ENCODE data around the gene KLHDC8A. TPM values are rescaled to one million over a fixed set of nuclear protein-coding genes. Genes with fewer than 3 reads are reported as not detected.

KLHDC8A gene
- total and polyA plus RNA-seq, 2 of the 4 experiments (the other 2 are of a cell fraction) = not detected

DNA sequence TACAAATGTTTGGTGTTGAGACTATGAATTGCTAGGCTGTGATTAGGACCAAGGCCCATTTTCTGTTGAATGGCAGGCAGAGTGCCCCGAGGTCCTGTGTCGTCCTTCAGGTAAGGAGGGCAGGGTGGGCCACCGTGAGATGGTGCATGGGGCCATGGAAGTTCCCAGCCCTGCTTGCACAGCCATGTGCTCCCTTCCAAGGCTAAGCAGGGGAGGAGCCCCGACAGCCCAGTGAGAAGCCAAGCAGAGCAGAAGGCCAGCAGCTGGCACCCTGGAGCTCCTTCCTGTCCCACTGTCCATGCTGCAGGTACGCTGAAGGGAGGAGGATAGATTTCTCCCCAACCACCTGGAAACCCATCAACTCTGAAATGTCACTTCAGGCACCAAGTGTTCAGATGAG lies 27.0 kb downstream of the KLHDC8A start:
- Histone ChIP-seq H2BK20ac (ENCODE audit: low read depth, low read length) (no peak overlapping the region), H2BK5ac (ENCODE audit: low read depth, low read length, poor library complexity, severe bottlenecking) (no peak overlapping the region), H2AFZ (replicated peaks; ENCODE audit: low read length, poor library complexity) (no peak overlapping the region), H3K79me1 (ENCODE audit: low read depth in 1 of 2, low read length in 2 of 2) (peaks cover 0 to 7% of the 10 kb centered on the region in 2 experiments; a peak in 1 of 4 replicates), H3K4me3 (ENCODE audit: insufficient read depth, low read depth, low read length) (no peak overlapping the region), H3K56ac (ENCODE audit: extremely low read depth, insufficient read depth, low read length) (no peak overlapping the region), H3K9me1 (ENCODE audit: insufficient read depth, low read length) (peaks cover 9% of the 10 kb centered on the region), H3K23ac (ENCODE audit: low read depth, low read length) (no peak overlapping the region), H2BK120ac (ENCODE audit: low read depth, low read length) (no peak overlapping the region), H3K27ac (ENCODE audit: insufficient read depth, low read length) (no peak overlapping the region), H2AK9ac (replicated peaks; ENCODE audit: low read depth, low read length, poor library complexity) (no peak overlapping the region), H4K8ac (ENCODE audit: low read depth in 2 of 2, low read length in 2 of 2) (no peak overlapping the region), H4K5ac (ENCODE audit: low read depth, low read length) (no peak overlapping the region), H3K18ac (ENCODE audit: low read depth, low read length) (no peak overlapping the region), H3K27me3 (ENCODE audit: control insufficient read depth, insufficient read depth, low read length) (peaks cover 39% of the 10 kb centered on the region), H3K9ac (ENCODE audit: low read depth, low read length) (no peak overlapping the region), H3K36me3 (ENCODE audit: control insufficient read depth, insufficient read depth, low read length) (no peaks in the 10 kb centered on the region), H4K91ac (ENCODE audit: insufficient read depth, low read depth, low read length) (no peak overlapping the region), H2AK5ac (ENCODE audit: low read depth, low read length) (no peak overlapping the region), H3K4ac (ENCODE audit: low read depth, low read length) (no peak overlapping the region), H3K9me3 (ENCODE audit: control insufficient read depth, insufficient read depth, low read length) (no peaks in the 10 kb centered on the region), H3K14ac (replicated peaks; ENCODE audit: low read depth, low read length) (no peak overlapping the region), H4K20me1 (ENCODE audit: insufficient read depth, low read length) (no peaks in the 10 kb centered on the region), H3K4me2 (ENCODE audit: low read depth, low read length) (no peak overlapping the region), H3K4me1 (ENCODE audit: control insufficient read depth, insufficient read depth, low read length) (peaks cover 12% of the 10 kb centered on the region), H2BK15ac (ENCODE audit: low read depth, low read length) (no peak overlapping the region)
- intact Hi-C loops (cut with micrococcal nuclease) = loop anchor here (10.0 kb wide), 1 partner anchor 155 kb away; no protein-coding TSS in a partner anchor
- no TSS peak for BruUV-seq (replicated peaks)
- in situ Hi-C loops (cut with MboI; ENCODE audit: low sequenced_read_pairs) = loop anchor here (10.0 kb wide), 1 partner anchor 345 kb away; no protein-coding TSS in a partner anchor
- TF ChIP-seq FOS (IDR thresholded peaks at IDR 0.05; ENCODE audit: low read depth, low read length) (no peak), RAD21 (IDR thresholded peaks at IDR 0.05; ENCODE audit: low read length) (no peak), BHLHE40 (IDR thresholded peaks at IDR 0.05; ENCODE audit: low read depth, low read length) (no peak), MXI1 (IDR thresholded peaks at IDR 0.05; ENCODE audit: borderline replicate concordance, low read depth, low read length) (no peak), SMC3 (IDR thresholded peaks at IDR 0.05; ENCODE audit: low read depth, low read length) (no peak), MAZ (IDR thresholded peaks at IDR 0.05; ENCODE audit: borderline replicate concordance, low read depth, low read length) (no peak), NFE2L2 (IDR thresholded peaks at IDR 0.05; ENCODE audit: low read depth, low read length) (no peak), POLR2A (IDR thresholded peaks at IDR 0.05; ENCODE audit: low read depth, low read length) (no peak), RCOR1 (IDR thresholded peaks at IDR 0.05; ENCODE audit: insufficient replicate concordance, low read length) (no peak), MAFK (IDR thresholded peaks at IDR 0.05; ENCODE audit: low read depth, low read length) (no peak), RFX5 (IDR thresholded peaks at IDR 0.05; ENCODE audit: low read depth, low read length) (no peak), CHD1 (IDR thresholded peaks at IDR 0.05; ENCODE audit: low read depth, low read length) (no peak), CEBPB (IDR thresholded peaks at IDR 0.05; ENCODE audit: low read depth, low read length) (no peak)
- TF ChIP-seq, protein P1, sequence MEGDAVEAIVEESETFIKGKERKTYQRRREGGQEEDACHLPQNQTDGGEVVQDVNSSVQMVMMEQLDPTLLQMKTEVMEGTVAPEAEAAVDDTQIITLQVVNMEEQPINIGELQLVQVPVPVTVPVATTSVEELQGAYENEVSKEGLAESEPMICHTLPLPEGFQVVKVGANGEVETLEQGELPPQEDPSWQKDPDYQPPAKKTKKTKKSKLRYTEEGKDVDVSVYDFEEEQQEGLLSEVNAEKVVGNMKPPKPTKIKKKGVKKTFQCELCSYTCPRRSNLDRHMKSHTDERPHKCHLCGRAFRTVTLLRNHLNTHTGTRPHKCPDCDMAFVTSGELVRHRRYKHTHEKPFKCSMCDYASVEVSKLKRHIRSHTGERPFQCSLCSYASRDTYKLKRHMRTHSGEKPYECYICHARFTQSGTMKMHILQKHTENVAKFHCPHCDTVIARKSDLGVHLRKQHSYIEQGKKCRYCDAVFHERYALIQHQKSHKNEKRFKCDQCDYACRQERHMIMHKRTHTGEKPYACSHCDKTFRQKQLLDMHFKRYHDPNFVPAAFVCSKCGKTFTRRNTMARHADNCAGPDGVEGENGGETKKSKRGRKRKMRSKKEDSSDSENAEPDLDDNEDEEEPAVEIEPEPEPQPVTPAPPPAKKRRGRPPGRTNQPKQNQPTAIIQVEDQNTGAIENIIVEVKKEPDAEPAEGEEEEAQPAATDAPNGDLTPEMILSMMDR (conservative IDR thresholded peaks at IDR 0.05; ENCODE audit: low read depth, low read length) = no peak
- TF ChIP-seq, protein P2, sequence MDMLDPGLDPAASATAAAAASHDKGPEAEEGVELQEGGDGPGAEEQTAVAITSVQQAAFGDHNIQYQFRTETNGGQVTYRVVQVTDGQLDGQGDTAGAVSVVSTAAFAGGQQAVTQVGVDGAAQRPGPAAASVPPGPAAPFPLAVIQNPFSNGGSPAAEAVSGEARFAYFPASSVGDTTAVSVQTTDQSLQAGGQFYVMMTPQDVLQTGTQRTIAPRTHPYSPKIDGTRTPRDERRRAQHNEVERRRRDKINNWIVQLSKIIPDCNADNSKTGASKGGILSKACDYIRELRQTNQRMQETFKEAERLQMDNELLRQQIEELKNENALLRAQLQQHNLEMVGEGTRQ (IDR thresholded peaks at IDR 0.05; ENCODE audit: low read depth, low read length) = no peak
- TF ChIP-seq, protein P3, sequence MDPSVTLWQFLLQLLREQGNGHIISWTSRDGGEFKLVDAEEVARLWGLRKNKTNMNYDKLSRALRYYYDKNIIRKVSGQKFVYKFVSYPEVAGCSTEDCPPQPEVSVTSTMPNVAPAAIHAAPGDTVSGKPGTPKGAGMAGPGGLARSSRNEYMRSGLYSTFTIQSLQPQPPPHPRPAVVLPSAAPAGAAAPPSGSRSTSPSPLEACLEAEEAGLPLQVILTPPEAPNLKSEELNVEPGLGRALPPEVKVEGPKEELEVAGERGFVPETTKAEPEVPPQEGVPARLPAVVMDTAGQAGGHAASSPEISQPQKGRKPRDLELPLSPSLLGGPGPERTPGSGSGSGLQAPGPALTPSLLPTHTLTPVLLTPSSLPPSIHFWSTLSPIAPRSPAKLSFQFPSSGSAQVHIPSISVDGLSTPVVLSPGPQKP (IDR thresholded peaks at IDR 0.05; ENCODE audit: borderline replicate concordance, low read depth, low read length) = no peak
- DNase-seq (no peak), ATAC-seq (ENCODE audit: low read depth) (no peak)
- ChIA-PET POLR2A (ENCODE audit: unreplicated experiment) (no interaction called here), CTCF (interaction anchor here (2.3 kb wide), 1 partner anchor 56 kb away, joined by 19 read pairs; no protein-coding TSS in a partner anchor)
- WGBS, 2 experiments (ENCODE audit: extremely low coverage in 2 of 2, insufficient read length in 1 of 2) = 60% methylated on average over 1 of the region's 5 CpGs; no CpG with 5 or more reads in 1 of the 2 experiments
- dilution Hi-C loops (cut with HindIII; ENCODE audit: low sequenced_read_pairs, unreplicated experiment) = no loop called here

All from IMR-90 (cell line).